IgD-negative memory B cell (primary cell): ENCODE measurements around the gene CENATAC. TPM values are rescaled to one million over a fixed set of nuclear protein-coding genes. Genes with fewer than 3 reads are reported as not detected.
"Not testable (repeated sequence)": the region's sequence is repeated elsewhere in the genome, so short reads cannot be mapped to it uniquely, and the experiment has no call there.

Source experiments
- H3K27ac Mint-ChIP-seq, 3 donors: one replicate each; pipeline ENCODE4 v1.8.0; 2020 to 2022; ENCODE audit warnings: mild to moderate bottlenecking in 3 of 3, mixed read lengths in 3 of 3, moderate library complexity in 1 of 3
- H3K27me3 Mint-ChIP-seq: one replicate; pipeline ENCODE4 v1.8.0; 2021; ENCODE audit warnings: mixed read lengths
- H3K36me3 Mint-ChIP-seq: one replicate; pipeline ENCODE4 v1.8.0; 2020; ENCODE audit warnings: mild to moderate bottlenecking, mixed read lengths
- H3K4me1 Mint-ChIP-seq, 3 donors: one replicate each; pipeline ENCODE4 v1.8.0; 2020 to 2022; ENCODE audit warnings: mixed read lengths in 3 of 3, mild to moderate bottlenecking in 1 of 3
- H3K4me3 Mint-ChIP-seq, 4 donors: one replicate each; pipeline ENCODE4 v1.8.0; 2020 to 2022; ENCODE audit warnings: mild to moderate bottlenecking in 4 of 4, mixed read lengths in 4 of 4, moderate library complexity in 3 of 4
- H3K9me3 Mint-ChIP-seq, 3 donors: one replicate each; pipeline ENCODE4 v1.8.0; 2020 to 2021; ENCODE audit warnings: mixed read lengths in 3 of 3, mild to moderate bottlenecking in 1 of 3
- polyA plus RNA-seq: library from polyadenylated mRNA; unstranded; fragments of 300-500 nt; fragmentation: Illumina TruSeq; gene quantifications from one replicate; pipeline ENCODE4 v1.2.3, GENCODE V29; 2021

The CENATAC gene, protein sequence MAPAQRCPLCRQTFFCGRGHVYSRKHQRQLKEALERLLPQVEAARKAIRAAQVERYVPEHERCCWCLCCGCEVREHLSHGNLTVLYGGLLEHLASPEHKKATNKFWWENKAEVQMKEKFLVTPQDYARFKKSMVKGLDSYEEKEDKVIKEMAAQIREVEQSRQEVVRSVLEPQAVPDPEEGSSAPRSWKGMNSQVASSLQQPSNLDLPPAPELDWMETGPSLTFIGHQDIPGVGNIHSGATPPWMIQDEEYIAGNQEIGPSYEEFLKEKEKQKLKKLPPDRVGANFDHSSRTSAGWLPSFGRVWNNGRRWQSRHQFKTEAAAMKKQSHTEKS
- polyA plus RNA-seq, result 11.2 TPM

DNA sequence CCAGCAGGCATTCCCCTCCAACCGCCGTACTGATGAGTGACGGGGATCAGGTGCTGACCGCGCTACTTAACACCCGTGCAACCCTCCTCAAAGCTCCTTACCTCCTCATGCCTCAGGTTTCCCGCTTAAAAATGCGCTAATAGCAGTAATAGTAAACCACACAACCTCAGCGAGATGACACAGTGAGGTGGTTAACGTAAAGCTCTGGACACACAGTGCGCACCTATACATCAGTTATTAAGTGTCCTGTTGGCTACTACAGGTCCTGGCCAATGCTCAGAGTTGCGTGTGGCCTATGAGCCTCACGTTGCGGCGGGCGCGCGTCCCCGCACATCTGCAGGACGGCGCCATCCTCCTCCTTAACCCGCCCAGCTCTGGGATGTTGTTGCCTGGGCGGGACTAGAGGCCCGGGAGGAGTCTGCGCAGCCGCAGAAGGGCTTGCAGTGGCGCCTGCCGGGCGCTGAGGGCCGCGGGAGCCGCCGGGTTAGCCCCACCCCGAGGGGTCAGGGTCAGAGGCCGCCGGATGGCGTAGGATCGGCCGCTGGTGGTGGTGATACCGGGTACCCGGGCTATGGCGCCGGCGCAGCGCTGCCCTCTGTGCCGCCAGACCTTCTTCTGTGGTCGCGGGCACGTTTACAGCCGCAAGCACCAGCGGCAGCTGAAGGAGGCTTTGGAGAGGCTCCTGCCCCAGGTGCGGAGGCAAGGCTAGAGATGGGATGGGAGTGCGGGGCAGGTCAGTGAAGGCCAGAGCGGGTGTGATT, at the start of gene CENATAC:
Gene CENATAC (plus strand): TSS at position 512 of the 761 bp plus-strand sequence. CDS start 60 bp downstream, at position 572.
- peak within 1 kb of the TSS; percentile 95 to 98 (median 96) for H3K4me3 Mint-ChIP-seq
- H3K27me3 Mint-ChIP-seq, result no peaks in the 10 kb centered on the region
- peaks cover 3% of the 10 kb centered on the region for H3K36me3 Mint-ChIP-seq
- peaks cover 21 to 30% (median 23%) of the 10 kb centered on the region in 3 donors for H3K4me1 Mint-ChIP-seq
- H3K9me3 Mint-ChIP-seq, result no peaks in the 10 kb centered on the region
- H3K27ac Mint-ChIP-seq, result peak within 1 kb of the TSS; percentile 87 to 94 (median 93)

- H3K4me3 Mint-ChIP-seq, result no peak overlapping the region
- peaks cover 16% of the 10 kb centered on the region for H3K27me3 Mint-ChIP-seq
- H3K27ac Mint-ChIP-seq, result no peak overlapping the region
- H3K4me1 Mint-ChIP-seq, result peaks cover 0 to 3% (median 0%) of the 10 kb centered on the region in 3 donors
- H3K36me3 Mint-ChIP-seq, result no peaks in the 10 kb centered on the region
- no peaks in the 10 kb centered on the region for H3K9me3 Mint-ChIP-seq
These were observed 44.7 kb upstream of the CENATAC start for GRCh38 chr11:118953265-118953664.

GRCh38 chr11:118953976-118954375, 44.0 kb upstream of the CENATAC start:
- H3K4me3 Mint-ChIP-seq, H3K4me1 Mint-ChIP-seq, H3K9me3 Mint-ChIP-seq, H3K27ac Mint-ChIP-seq, H3K36me3 Mint-ChIP-seq: not testable (repeated sequence)
- peaks cover 16% of the 10 kb centered on the region for H3K27me3 Mint-ChIP-seq

DNA sequence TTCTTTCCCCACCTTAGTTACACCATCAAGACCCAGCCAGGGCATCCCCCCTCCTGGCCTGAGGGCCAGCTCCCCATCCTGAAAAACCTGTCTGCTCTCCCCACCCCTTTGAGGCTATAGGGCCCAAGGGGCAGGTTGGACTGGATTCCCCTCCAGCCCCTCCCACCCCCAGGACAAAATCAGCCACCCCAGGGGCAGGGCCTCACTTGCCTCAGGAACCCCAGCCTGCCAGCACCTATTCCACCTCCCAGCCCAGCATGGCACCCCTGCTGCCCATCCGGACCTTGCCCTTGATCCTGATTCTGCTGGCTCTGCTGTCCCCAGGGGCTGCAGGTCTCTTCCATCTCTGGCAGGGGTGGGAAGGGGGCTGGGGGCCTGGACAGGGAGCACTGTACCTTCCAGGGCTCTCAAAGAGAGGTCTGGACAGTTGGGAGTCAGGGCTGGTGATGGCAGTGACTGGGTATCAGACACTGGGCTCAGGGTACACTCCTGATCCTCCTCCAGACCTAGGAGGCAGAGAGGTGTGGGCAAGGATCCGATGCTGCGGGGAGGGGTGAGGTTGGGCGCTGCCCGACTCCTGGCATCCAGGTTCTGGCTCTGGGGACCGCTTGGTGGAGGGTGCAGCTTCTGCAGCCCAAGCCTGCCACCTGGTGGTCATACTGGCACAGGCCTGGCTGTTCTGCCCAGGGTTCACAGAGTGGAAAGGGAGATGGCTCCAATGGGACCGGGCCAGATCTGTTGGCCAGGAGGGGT, 41.7 kb upstream of the CENATAC start, which contains the start of gene UPK2:
Gene UPK2 (plus strand): TSS at position 205 of the 753 bp plus-strand sequence. CDS start 53 bp downstream, at position 258.
- H3K27ac Mint-ChIP-seq, result peak within 1 kb of the TSS in 1 of 3 donors; percentile 36
- H3K9me3 Mint-ChIP-seq, result no peaks in the 10 kb centered on the region
- H3K4me1 Mint-ChIP-seq, result peaks cover 0 to 3% (median 0%) of the 10 kb centered on the region in 3 donors
- peaks cover 14% of the 10 kb centered on the region for H3K27me3 Mint-ChIP-seq
- H3K4me3 Mint-ChIP-seq, result no peak within 1 kb of the TSS
- H3K36me3 Mint-ChIP-seq, result peaks cover 3% of the 10 kb centered on the region

GRCh38 chr11:118956847-118957469, 41.0 kb upstream of the CENATAC start:
- peaks cover 3% of the 10 kb centered on the region for H3K36me3 Mint-ChIP-seq
- H3K27ac Mint-ChIP-seq, result no peak overlapping the region
- no peaks in the 10 kb centered on the region for H3K9me3 Mint-ChIP-seq
- peaks cover 0 to 3% (median 0%) of the 10 kb centered on the region in 3 donors for H3K4me1 Mint-ChIP-seq
- H3K4me3 Mint-ChIP-seq, result no peak overlapping the region
- H3K27me3 Mint-ChIP-seq, result peaks cover 14% of the 10 kb centered on the region

- Mint-ChIP-seq H3K27me3 (peaks cover 14% of the 10 kb centered on the region), H3K9me3 (no peaks in the 10 kb centered on the region), H3K4me3 (no peak overlapping the region), H3K4me1 (peaks cover 0 to 3% (median 0%) of the 10 kb centered on the region in 3 donors), H3K27ac (no peak overlapping the region), H3K36me3 (peaks cover 3% of the 10 kb centered on the region)
These were observed 40.4 kb upstream of the CENATAC start for GRCh38 chr11:118957549-118957948.

GRCh38 chr11:118957968-118958367, 40.0 kb upstream of the CENATAC start:
- Mint-ChIP-seq H3K27me3 (peaks cover 14% of the 10 kb centered on the region), H3K9me3 (no peaks in the 10 kb centered on the region), H3K4me3 (no peak overlapping the region), H3K36me3 (peaks cover 3% of the 10 kb centered on the region), H3K4me1 (peaks cover 0 to 3% (median 0%) of the 10 kb centered on the region in 3 donors), H3K27ac (no peak overlapping the region)

DNA sequence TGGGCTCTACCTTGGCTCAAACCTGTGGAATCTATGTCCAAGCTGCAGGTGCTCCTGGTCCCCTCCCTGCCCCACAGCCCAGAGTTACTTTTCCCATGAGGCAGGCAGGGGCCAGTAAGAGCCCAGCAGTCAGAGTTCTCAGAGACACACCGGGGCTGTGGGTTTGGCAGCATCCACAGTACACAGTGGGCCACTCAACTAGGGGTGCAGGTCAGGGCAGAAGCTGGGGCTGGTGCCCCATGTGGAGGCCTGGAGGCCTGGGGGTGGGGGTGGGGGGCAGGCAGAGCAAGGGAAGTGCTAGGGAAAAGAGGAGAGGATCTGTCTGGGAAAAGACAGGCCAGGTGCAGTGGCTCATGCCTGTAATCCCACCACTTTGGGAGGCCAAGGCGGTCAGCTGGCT, 39.4 kb upstream of the CENATAC start:
- H3K4me3 Mint-ChIP-seq, result no peak overlapping the region
- peaks cover 17% of the 10 kb centered on the region for H3K27me3 Mint-ChIP-seq
- peaks cover 3% of the 10 kb centered on the region for H3K36me3 Mint-ChIP-seq
- H3K4me1 Mint-ChIP-seq, result peaks cover 0 to 3% (median 0%) of the 10 kb centered on the region in 3 donors
- H3K27ac Mint-ChIP-seq, result no peak overlapping the region
- H3K9me3 Mint-ChIP-seq, result no peaks in the 10 kb centered on the region

- H3K4me3 Mint-ChIP-seq, result no peak overlapping the region
- H3K27me3 Mint-ChIP-seq, result peaks cover 7% of the 10 kb centered on the region
- H3K4me1 Mint-ChIP-seq, result peaks cover 0 to 3% (median 0%) of the 10 kb centered on the region in 3 donors
- peaks cover 3% of the 10 kb centered on the region for H3K36me3 Mint-ChIP-seq
- H3K27ac Mint-ChIP-seq, result no peak overlapping the region
- no peaks in the 10 kb centered on the region for H3K9me3 Mint-ChIP-seq
These were observed 36.7 kb upstream of the CENATAC start for GRCh38 chr11:118961189-118961588.

DNA sequence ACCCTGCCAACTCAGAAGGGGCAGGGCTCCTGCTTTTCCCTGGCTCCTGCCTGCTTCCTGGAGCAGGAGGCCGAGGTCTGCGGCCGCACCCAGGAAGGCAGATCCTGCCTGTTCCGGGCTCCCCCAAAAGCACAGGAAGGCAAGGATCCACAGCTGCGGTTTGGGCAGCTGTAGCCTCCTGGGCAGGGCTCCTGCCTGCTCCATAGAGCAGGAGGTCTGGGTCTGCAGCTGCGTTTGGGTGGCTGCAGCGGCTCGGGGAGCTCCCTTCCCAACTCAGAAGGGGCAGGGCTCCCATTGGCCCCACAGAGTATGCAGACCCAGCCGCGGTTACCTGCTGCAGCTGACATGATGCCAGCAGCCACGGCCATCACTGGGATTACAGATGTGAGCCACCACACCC, 36.3 kb upstream of the CENATAC start:
- Mint-ChIP-seq H3K27me3 (peaks cover 5% of the 10 kb centered on the region), H3K9me3 (no peaks in the 10 kb centered on the region), H3K4me3 (no peak overlapping the region), H3K4me1 (peaks cover 0 to under 1% (median 0%) of the 10 kb centered on the region in 3 donors), H3K36me3 (peaks cover 3% of the 10 kb centered on the region), H3K27ac (no peak overlapping the region)

DNA sequence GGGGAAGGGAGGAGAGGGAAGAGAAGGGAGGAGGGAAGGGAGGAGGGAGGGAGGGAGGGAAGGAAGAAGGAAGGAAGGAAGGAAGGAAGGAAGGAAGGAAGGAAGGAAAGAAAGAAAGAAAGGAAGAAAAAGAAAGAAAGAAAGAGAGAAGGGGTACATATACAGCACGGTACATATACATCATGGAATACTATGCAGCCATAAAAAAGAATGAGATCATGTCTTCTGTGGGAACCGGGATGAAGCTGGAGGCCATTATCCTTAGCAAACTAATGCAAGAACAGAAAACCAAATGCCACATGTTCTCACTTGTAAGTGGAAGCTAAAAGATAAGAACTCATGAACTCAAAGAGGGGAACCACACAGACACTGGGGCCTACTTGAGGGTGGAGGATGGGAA, 28.4 kb upstream of the CENATAC start:
- H3K36me3 Mint-ChIP-seq, H3K4me3 Mint-ChIP-seq, H3K4me1 Mint-ChIP-seq, H3K9me3 Mint-ChIP-seq, H3K27me3 Mint-ChIP-seq: not testable (repeated sequence)
- H3K27ac Mint-ChIP-seq, result peak overlapping the region in 1 of 3 donors; percentile 53

- H3K27me3 Mint-ChIP-seq, result peaks cover 12% of the 10 kb centered on the region
- no peaks in the 10 kb centered on the region for H3K4me1 Mint-ChIP-seq
- no peaks in the 10 kb centered on the region for H3K36me3 Mint-ChIP-seq
- peaks cover 0 to 2% (median 0%) of the 10 kb centered on the region in 3 donors for H3K9me3 Mint-ChIP-seq
- no peak within 1 kb of the TSS for H3K4me3 Mint-ChIP-seq
- no peak within 1 kb of the TSS for H3K27ac Mint-ChIP-seq
These were observed 26.3 kb upstream of the CENATAC start, which contains the start of gene FOXR1 for GRCh38 chr11:118971646-118972045. Gene FOXR1, plus strand, starts transcription at chr11:118971761. Its CDS starts 171 bp downstream, at chr11:118971932.

DNA sequence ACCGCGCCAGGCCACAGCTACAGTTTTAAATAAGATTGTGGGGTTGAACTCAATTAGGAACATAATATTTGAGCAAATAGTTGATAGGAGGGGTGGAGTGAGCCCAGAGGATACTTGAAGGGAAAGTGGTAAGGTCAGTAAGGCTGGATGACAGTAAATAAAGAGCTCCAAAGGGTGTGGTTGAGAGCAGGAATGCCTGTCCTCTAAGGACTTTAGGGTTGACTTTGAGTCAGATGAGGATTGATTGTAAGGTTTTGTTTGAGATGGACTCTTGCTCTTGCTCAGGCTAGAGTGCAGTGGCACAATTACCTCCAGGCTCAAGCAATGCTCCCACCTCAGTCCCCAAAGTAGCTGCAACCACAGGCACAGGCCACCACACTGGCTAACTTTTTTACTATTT, 24.0 kb upstream of the CENATAC start:
- no peak overlapping the region for H3K4me3 Mint-ChIP-seq
- no peaks in the 10 kb centered on the region for H3K4me1 Mint-ChIP-seq
- H3K27me3 Mint-ChIP-seq, result peaks cover 20% of the 10 kb centered on the region
- H3K27ac Mint-ChIP-seq, result no peak overlapping the region
- peaks cover 0 to 2% (median 0%) of the 10 kb centered on the region in 3 donors for H3K9me3 Mint-ChIP-seq
- no peaks in the 10 kb centered on the region for H3K36me3 Mint-ChIP-seq
